GM21367 (cell line): ENCODE data around the gene MOB3B.

Source experiments
- ATAC-seq: cut with Tn5 transposase; IDR thresholded peaks from one replicate; pipeline ENCODE4 v1.9.1; 2021; ENCODE audit not compliant: unreplicated experiment

Gene MOB3B

DNA sequence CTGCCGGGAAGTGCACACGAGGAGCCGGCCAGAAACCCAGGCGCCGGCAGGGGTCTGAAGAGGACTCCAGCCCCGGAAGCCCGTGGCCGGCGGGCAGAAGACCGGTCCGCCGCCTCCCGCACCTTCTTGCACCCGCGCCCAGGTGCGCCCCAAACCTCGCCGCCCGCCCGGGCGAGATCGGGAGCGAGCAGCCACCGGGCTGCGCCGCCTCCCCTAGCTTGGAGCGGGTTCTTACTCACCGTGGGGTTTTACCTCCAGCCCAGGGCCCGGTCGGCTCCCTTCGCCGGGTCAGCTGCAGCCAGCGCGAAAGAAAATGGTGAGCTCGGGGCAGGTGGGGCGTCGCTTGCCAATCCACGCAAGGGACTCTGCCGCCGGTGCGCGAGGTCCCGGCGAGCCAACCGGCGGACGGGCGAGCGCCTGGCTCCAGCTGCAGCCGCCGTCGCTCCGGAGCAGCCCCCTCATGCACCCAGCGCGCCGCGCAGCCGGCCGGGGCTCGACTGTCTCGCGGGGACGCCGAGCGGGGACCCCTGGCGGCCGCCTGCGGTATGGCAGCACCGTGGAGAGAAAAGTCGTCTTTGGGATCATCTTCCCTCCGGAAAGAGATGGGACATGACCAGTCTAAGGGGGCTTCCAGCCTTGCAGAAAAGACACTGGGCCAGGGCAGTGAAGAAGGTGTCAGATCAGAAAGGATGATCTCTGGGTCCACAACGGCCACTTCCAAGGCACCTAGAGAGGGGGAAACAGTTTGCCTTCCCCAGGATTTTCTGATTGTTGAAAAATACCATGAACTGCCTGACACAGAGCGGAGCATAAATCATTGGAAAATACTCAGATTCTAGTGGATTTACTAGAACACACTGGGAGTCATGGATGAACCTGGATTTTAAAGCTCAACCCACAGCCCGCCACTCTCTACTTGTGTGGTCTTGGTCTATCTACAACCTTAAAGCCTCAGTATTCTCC lies at the start of gene MOB3B:
TSS of gene MOB3B (minus strand) at position 499 of the 963 bp plus-strand sequence. CDS start 74,264 bp downstream, outside the sequence.
- peak; percentile 76 for ATAC-seq

DNA sequence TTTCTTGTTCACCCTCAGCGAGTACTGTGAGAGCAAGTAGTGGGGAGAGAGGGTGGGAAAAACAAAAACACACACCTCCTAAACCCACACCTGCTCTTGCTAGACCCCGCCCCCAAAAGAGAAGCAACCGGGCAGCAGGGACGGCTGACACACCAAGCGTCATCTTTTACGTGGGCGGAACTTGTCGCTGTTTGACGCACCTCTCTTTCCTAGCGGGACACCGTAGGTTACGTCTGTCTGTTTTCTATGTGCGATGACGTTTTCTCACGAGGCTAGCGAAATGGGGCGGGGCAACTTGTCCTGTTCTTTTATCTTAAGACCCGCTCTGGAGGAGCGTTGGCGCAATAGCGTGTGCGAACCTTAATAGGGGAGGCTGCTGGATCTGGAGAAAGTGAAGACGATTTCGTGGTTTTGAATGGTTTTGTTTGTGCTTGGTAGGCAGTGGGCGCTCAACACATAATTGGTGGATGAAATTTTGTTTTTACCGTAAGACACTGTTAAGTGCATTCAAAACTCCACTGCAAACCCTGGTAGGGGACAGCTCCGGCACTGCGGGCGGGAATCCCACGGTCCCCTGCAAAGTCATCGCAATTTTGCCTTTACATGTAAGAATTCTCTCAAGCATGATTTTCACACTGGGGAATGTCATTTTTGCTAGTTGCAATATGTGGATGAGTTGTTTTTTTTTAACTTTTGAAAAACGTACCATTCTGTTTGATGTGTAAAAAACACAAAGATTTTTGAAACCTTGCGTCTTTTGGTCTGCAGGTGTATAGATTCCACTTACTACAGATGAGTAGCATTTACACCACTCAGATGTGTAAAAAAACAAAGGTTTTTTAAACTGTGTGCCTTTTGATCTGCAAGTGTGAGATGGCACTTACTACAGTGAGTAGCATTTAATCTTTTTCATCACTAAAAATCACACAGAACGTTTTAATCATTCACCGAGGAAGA lies 44.3 kb upstream of the MOB3B start:
- ATAC-seq: peak; percentile 86

DNA sequence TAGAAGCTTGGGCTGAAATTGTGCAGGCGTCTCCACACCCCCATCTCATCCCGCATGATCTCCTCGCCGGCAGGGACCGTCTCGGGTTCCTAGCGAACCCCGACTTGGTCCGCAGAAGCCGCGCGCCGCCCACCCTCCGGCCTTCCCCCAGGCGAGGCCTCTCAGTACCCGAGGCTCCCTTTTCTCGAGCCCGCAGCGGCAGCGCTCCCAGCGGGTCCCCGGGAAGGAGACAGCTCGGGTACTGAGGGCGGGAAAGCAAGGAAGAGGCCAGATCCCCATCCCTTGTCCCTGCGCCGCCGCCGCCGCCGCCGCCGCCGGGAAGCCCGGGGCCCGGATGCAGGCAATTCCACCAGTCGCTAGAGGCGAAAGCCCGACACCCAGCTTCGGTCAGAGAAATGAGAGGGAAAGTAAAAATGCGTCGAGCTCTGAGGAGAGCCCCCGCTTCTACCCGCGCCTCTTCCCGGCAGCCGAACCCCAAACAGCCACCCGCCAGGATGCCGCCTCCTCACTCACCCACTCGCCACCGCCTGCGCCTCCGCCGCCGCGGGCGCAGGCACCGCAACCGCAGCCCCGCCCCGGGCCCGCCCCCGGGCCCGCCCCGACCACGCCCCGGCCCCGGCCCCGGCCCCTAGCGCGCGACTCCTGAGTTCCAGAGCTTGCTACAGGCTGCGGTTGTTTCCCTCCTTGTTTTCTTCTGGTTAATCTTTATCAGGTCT lies 43.5 kb upstream of the MOB3B start, which contains the start of gene C9orf72:
TSS of gene C9orf72 (minus strand) at position 564 of the 716 bp plus-strand sequence. CDS start 6,361 bp downstream, outside the sequence.
- ATAC-seq: peak; percentile 46

DNA sequence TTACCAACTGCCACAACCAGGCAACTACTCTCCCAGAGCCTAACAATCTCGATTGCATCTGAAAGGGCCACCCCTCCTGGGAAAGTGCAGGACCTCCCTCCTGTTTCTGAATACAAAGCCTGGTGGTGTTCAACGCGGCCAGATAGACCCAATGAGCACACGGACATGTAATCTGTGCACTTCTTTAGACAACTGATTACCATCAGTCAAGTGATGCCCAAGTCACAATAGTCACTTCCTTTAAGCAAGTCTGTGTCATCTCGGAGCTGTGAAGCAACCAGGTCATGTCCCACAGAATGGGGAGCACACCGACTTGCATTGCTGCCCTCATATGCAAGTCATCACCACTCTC lies 42.9 kb upstream of the MOB3B start:
- peak; percentile 31 for ATAC-seq

DNA sequence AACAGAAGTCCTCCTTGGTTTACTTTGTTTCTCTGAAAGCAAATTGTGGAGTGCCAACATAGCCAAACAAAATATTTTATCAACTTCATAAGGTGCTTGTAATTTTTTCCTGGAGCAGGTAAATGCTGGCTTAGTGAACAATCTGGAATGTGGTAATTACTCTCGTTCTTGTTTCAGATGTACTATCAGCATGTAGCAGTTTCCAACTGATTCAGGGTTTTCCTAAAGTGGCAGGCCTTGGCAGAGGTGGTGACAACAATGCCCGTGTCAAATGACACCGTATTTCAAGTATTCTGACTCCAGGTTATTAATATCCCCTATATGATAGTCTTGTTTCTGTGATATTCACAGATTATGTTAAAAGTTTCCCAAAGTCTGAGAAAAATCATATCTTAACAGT lies 42.4 kb upstream of the MOB3B start:
- no peak for ATAC-seq

DNA sequence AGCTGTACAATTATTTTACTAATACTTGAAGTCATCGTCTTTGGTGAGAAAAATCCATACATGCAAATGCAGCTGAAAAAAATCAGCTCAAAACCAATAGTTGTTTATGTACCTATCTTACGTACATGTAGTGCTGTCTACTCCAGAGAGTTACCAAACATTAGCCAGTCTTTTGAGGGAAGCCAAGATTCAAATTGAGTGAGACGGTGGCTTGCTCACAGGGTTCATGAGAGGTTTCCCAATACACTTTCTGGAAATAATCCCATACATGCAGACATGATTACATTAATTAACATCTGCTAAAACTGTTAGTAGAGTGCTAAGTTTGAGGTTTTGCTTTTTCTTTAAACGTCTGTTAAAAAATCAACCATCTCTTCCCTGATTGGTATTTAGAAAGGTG lies 41.4 kb upstream of the MOB3B start:
- ATAC-seq: no peak

DNA sequence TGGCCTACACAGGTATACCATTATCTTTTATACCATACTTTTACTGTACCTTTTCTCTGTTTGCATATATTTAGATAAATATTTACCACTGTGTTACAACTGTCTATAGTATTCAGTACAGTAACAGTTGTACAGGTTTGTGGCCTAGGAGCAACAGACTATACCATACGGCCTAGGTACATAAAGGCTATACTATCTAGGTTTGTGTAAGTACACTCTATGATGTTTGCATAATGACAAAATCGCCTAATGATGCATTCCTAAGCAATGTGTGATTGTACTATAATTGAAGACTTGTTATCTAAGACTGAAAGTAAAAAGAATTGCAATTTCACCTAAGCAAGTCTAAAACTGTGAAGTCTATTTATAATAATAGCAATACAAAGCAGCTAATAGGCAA lies 39.8 kb upstream of the MOB3B start:
- no peak for ATAC-seq

DNA sequence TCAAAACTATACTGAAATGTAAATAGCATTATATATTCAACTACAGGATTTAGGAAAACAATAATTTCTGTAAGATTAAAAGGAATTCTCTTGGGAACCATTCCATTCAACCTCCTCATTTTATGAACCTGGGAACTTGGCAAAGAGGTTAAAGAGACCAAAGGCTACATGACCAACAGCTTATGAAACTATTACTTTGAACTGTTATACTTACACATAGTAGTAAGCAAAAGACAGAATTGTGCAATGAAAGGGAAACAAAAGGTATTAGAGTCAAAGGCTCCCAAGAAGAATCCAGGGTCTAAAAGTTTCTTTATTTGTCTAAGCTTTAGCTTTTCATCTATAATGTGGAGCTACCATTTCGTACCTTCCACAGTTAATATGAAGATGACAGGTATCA lies 36.5 kb upstream of the MOB3B start:
- ATAC-seq: no peak

DNA sequence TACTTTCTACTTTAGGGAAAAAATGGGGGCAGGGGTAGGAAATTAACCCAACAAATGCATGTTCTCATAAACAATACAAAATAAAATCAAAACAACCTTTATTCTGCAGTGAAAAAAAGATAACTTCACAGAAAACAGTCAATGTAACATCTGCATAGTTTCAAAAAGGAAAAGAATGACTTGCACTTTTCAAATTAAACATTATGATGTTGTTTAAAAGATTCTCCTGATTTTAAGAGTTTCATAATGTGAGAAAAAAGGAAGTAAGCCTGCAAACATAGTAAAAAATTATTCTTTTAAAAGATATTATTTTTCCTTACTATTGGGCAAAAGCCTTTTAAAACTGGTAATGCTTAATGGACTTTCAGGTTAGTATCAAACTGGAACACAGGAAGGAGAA lies 36.1 kb upstream of the MOB3B start:
- no peak for ATAC-seq

DNA sequence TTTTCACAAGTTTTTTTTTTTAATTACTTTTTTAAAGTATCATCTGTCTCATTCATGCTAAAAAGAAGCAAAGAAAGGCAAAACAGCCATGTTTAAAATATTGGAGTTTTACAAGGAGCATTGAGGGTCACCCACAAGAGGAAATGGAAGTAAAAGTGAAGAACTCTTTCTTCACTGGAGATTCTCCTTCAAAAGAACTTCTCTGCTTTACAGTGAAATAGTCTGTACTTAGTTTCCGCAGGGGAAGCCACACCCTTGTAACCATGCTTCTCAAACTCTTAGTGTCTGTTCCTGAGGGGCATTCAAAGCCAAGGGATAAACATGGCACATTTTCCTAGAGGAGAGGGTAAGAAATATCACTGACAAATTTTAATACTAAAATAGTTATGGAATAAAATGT lies 35.1 kb upstream of the MOB3B start:
- no peak for ATAC-seq

DNA sequence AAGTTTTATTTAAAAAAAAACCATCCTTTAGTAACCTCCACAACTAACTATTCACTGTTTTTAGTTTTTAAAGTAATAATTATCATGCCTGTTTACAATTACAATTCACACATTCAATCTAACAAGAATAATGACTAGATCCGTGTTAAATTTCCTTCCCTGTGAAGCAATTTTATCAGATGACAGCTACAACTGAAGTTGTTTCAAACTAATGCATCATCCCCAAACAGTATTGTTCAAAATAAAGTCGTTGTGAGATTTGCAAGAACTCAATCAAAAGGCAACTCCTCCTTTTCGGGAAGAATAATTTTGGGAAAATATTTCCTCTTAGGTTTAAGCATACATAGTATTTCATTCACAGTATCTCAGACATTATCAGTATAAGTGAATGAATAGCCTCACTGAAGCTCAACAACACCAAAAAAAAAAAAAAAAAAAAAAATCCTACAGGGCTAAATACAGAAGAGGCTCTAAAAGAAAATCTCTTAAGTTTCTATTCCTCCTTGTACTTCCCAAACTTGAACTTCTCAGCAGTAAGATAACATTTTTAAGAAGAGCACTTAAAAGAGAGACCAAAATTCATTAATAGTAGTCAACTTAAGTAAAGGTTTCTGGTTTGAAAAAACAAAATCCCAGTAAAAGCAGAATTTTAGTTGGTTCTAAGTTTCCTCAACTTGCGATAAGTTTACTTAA lies 34.3 kb upstream of the MOB3B start:
- no peak for ATAC-seq

DNA sequence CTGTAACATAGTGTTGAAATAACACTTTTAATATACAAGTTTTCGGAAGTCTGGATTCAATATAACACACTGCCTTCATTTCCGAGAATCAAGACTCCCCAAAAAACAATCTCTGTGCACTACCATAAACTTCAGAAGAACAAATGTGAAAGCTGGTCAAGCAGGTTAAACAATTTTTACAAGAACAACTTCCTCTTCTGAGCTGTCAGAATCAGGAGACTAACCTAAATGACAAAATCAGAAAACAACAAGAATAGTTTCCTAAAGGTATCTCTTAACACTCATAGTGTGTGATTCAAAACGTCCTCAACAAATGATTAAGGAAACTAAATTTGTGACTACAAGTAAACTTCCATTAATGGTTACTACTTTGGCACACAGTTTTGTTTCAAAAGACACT lies 32.1 kb upstream of the MOB3B start:
- ATAC-seq: no peak

DNA sequence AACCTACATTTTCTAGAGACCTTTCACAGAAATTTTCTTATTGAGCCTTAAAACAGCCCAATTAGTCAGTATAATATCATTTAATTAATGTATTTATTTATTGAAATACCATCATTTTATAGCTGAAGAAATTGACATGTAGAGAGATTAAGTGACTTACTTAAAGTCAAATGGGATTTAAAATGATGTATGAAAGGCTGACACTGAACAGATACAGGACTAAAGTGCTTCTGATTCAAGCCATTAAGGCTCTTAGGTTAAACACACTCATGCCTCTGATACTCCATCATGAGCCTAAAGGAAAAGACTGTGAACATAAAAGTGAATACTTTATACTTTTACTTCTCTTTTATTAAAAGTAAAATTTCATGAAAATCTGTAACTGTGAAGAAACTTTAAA lies 30.8 kb upstream of the MOB3B start:
- ATAC-seq: no peak

DNA sequence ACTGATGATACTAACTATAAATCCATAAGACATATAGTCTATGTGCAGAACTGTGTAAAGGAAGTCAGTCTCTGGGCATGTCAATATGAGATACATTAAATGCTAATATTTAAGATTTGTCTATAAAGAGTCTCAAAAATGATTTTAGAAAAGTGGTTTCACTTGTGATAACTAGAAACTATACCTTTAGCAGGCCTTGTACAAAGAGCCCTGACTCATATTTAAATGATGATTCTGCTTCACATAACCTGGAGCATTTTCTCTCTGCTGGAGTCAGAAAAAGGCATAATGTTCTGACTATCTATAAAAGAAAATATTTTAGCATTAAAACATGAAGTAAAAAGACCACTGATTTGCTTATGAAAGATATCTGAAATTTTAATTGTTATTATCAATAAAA lies 28.7 kb upstream of the MOB3B start:
- ATAC-seq: no peak

DNA sequence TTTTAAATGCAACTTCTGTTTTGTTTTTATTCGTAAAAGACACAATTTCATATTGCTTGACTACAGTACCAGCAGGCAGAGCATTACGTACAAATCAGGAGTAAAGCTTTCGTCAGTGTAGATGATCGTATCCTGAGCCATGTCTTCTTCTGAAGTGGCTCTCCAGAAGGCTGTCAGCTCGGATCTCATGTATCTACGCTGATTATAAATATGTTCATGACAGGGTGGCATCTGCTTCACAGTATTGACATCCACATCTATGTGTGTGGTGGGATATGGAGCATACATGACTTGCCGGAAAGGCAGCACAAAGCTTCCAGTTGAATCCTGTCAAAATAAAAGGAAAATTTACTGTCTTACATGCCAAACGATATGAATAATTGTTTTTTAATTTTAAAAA lies 26.9 kb upstream of the MOB3B start:
- no peak for ATAC-seq

DNA sequence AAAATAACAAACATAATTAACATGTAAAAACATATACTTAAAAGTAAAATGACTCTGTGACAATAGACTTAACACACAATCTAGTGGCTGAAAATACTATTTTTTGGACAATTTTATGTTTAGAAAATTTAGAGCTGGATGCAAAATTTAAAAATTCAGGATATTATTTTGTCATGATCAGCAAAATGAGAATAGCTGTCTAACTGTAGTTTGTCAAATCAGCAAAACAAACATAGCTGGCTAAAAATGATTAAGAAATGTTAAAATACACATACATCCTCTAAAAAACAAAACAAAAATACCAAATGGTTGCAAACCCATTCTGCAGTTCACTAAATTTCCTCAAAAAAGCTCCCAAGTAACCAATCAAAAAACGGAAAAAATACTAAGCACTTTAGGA lies 25.1 kb upstream of the MOB3B start:
- ATAC-seq: no peak

DNA sequence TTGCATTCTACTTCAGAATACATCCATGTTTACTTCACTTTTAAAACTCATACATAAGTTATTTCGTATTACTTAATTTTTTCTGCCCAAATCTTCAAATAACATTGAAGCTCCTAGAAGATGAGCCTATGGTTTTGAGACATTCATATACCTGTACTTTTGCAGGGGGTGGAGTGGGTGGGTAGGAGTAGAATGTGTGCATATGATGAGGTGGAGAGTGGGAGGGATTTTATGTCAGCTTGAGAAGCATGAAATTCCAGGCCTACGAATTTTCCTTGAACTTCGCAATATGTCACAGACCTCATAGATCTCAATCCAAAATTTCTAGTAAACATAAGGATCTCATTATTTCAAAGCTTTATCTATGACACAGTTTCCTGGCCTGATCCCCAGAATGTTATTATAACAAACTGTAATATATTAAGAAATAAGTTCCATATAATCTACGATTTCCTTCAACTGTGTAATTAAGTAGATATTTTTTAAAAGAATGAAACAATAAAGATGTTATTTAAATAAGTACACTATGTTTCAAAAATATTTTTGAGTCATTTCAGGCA lies 19.7 kb upstream of the MOB3B start:
- ATAC-seq: no peak

DNA sequence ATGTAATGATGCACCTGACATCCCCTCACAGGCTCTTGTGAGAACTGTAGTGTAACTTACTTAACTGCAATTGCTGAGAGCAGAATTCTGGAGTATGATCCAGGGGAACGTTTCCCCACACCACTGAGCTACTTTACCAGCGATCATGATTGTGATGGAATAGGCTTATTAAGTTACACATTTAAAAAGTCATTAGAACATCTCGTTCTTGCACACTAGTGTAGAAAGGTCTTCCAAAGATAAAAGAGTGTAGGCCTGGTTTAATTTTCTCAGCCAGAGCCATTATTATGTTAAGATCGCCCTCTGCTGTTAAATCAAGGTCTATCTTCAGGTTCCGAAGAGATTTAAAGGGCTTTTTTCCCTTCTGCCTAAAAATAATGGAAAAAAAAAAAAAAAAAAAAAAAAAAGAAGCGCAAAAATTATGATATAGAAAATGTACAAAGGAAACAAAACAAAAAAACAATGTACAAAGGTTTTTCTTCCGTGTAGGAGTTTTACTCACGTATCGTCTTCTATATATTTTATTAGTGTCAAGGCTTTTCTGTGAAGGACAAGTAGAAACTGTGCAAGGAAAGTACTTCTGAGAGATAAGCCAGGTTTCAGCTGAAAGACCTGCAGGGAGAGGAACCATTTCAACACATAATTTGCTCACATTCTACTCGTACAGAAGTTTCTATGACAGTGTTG lies 18.6 kb upstream of the MOB3B start:
- no peak for ATAC-seq

DNA sequence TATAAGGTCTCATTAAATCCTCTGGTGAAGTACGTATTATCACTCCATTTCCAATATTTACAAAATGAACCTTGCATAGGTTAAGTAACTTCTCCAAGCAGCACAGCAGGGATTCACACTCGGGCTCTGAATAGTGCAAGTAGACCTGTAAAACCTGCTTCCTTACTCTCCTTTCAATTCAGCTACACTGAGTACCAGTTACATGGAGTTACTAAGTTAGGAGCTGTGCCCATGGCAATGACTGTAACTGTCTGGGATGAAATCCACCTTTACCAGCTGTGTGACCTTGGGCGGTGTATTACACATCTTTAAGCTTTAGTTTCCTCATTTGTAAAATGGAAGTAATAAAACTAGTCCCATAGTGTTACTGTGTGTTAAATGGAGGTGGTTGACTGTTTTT lies 15.9 kb upstream of the MOB3B start:
- no peak for ATAC-seq

DNA sequence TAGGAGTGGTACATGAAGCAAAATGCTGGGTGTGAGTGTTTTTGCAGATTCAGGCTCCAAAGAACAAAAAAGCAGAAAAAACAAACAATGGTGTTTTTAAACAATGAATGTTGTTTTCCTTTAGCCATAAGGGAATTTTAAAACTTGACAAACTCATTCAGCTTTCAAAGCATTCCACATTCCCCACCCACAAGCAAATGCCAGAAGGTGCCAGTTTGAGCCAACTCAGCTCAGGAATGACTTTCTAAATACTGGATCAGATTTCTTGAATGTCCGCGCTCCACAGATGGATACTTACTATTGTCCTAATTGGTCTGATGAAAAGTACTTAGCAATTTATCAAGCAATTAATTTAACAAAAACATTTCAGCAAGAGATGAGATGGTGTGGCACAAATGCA lies 12.9 kb upstream of the MOB3B start:
- no peak for ATAC-seq
